Smooth muscle cell of the brain vasculature (primary cell): ENCODE measurements around the gene CMTM7.
A peak's percentile ranks its signal among the peaks of the same experiment; 100 is the strongest.
"Not testable (repeated sequence)": the region's sequence is repeated elsewhere in the genome, so short reads cannot be mapped to it uniquely, and the experiment has no call there.

Source experiments
- DNase-seq: peaks from one replicate; pipeline ENCODE4 v3.0.0-alpha.2; 2012; ENCODE audit warnings: low read depth, low spot score

The CMTM7 gene

GRCh38 chr3:32381922-32382321 lies 9.7 kb upstream of the CMTM7 start:
- no peak for DNase-seq

GRCh38 chr3:32383136-32383711 lies 8.4 kb upstream of the CMTM7 start:
- DNase-seq: no peak

- DNase-seq: no peak
These were observed 6.7 kb upstream of the CMTM7 start for GRCh38 chr3:32384938-32385337.

DNA sequence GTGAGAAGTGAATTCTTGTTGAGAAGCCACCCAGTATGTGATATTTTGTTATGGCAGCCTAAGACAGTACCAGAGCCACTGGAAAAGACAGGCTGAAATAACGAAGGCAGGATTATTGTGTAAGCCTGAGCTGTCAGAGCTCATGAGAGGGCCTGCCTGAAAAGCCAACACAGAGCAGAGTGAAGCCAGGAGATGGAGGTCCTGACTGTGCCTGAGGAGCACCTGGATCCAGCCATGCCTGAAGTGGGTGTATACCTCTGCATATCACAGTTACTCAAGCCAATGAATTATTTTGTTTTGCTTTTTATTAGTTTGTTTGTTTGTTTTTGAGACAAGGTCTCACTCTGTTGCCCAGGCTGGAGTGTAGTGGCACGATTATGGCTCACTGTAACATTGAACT lies 4.1 kb upstream of the CMTM7 start:
- DNase-seq: no peak

DNA sequence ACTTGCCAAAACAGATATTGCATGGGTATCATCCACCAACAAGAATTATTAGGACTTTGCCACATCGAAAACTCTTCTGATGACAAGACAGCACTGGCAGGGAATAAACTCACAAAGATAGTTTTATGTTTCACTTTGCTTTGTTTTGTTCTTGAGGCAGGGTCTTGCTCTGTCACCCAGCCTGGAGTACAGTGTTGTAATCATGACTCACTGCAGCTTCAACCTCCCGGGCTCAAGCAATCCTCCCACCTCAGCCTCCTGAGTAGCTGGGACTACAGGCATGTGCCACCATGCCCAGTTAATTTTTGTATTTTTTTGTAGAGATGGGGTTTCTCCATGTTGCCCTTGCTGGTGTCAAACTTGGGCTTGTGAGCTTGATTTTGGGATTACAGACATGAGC lies 2.1 kb upstream of the CMTM7 start:
- DNase-seq: not testable (repeated sequence)

GRCh38 chr3:32392536-32393302 lies 1.1 kb downstream of the CMTM7 start:
- no peak for DNase-seq

- DNase-seq: no peak
These were observed 3.8 kb downstream of the CMTM7 start for GRCh38 chr3:32395496-32395895.

GRCh38 chr3:32397941-32398340 lies 6.3 kb downstream of the CMTM7 start:
- DNase-seq: no peak

GRCh38 chr3:32398531-32398930 lies 6.9 kb downstream of the CMTM7 start:
- no peak for DNase-seq

DNA sequence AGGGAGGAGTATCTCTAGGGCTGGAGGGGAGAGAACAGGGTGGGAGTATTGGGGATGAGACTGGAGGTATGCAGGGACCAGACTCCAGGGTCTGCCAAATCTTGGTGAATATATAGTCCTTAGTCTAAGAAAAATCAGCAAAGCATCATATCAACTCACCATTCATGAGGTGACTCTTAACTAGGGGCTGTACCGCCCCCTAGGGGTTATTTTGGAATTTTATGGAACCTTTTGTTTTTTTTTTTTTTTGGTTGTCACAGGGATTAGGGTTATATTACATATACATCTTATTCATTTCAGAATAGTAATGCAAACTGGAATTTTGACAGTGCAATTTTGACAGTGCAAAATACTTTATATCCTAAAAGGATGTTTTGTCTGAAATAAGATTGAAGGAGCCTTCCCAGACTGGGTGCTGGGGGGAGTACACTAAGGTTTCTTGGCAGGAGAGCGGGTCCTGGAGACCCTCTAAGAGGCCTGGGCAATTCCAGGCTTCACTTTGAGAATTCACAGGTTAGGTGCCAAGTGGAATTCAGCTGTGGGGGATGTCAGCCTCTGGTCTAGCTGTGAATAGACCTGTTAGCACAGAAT lies 7.5 kb downstream of the CMTM7 start:
- no peak for DNase-seq

- no peak for DNase-seq
These were observed 9.5 kb downstream of the CMTM7 start for GRCh38 chr3:32401126-32401525.

DNA sequence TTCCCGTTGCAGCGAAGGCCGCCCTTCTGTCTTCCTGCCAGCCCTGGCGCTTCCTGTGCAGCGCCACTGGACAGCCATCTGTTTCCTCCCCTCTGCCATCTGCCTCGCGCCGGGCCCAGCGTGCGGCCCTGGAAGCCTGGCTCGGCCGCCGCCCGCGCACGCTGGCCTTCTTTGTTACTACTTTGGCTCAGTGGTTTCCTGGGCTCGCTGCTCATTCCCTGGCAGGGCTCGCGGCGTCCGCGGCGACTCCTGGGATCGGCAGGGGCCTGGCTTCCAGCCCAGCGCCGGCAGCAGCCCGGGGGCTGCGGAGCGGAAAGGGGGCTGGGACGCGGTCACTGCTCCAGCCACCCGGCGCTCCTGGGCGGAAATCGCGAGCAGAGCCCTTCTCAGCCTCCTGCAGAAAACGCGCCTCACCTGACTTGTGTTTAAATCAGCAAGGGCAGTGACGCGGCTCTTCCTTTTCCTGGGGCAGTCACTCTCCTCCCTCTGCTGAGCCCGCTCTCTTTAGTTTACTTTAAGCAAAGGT lies 10.0 kb downstream of the CMTM7 start:
- DNase-seq: peak; percentile 43

GRCh38 chr3:32403663-32404062 lies 12.0 kb downstream of the CMTM7 start:
- DNase-seq: no peak

- no peak for DNase-seq
These were observed 13.1 kb downstream of the CMTM7 start for GRCh38 chr3:32404714-32405113.

DNA sequence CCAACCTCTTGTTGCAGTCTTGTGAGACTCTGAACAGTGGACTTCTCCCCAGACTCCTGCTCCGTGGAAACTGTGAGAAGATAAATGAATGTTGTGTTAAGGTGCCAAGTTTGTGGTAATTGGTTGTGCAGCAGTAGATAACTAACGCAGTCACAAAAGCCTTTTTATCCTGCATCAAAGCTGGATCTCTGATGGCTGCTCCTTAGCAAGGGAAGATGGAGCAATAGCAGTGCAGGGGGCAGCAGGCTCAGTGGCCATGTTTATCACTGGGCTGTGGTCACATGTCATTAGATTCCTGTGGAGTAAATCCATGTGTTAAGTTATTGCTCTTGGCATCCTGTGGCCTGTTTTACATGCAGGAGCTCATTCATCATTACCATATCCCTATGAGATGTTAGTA lies 13.5 kb downstream of the CMTM7 start:
- DNase-seq: no peak

DNA sequence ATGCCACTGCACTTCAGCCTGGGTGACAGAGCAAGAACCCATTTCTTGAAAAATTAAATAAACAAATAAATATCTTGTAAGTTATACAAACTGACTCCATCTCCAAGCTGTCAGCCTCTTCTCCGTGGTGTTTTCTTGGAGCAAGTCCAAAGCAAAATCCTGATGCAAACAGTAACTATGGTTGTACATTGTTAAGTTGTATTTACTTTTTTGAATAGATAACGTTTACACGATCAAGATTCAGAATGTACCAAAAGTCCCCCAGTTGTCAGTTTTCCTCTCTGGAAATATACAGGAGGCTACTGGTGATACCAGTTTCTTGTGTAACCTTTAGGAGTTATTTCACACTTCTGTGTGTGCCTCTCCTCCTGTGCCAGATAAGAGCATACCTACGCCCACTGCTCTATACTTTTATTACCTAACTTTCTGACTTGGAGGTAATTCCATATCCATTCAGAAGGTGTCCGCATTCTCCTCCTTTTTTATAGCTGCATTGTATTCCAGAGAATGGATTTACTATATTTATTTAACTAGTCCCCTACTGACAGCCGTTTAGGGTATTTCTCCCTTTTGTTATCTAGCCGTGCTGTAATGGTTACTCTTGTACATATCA lies 14.2 kb downstream of the CMTM7 start:
- DNase-seq: no peak

GRCh38 chr3:32406486-32407408 lies 15.1 kb downstream of the CMTM7 start:
- DNase-seq: no peak

DNA sequence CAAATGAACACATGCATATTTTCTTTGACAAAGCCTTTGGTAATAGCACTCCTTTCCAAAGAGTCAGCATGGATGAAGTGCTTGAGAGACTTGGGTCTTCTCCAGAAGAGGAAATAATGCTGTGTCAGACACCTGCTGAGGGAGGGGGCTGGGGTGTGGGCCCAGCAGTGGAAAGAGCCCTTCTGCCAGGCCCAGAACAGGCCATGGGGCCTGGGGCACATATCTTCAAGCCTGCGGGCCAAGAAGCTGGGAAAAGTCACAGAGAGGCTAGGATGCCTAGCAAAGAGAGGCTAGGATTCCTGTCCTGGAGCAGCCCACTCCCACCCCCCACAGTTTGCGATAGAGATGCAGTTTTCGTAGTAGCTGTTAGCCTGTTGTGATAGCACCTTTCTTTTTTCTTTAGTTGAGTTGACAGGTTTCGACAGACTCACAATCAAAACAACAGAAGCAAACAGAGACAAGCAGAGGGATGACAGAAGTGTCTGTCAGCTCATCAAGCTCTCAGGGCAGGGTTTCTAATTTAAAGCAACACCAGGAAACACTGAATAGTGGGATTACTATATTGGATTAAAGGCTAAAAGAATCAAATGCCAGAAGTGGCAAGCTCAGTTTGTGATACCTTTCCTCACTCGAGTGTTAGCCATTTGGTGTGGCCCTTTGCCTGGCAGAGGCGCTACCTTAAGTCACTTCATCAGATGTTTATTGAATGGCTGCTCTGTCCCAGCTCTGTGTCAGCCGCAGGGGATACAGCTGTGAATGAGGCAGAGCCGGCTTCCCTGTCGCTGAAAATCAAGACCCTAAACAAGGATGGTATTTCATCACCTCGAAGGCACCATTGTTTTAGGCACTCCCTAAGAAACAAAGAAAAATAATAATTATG lies 19.0 kb downstream of the CMTM7 start:
- DNase-seq: no peak

- no peak for DNase-seq
These were observed 19.8 kb downstream of the CMTM7 start for GRCh38 chr3:32411442-32411841.

DNA sequence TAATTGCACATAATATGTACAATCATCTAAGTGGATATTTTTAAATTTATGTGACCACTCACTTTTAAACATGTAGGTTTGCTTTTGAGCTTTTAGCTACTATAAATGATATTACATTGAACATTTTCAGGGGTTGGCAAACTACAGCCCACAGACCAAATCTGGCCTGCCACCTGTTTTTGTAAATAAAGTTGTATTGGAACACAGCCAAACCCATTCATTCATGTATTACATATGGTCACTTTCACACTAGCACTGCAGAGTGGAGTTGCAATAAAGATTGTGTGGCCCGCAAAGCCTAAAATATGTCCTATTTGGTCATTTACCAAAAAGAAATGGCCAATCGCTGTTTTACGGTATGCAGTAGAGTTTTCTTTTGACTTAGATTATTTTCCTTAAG lies 21.2 kb downstream of the CMTM7 start:
- no peak for DNase-seq
